Osteoblast (primary cell): ENCODE results near the gene LMOD3. TPM values are rescaled to one million over a fixed set of nuclear protein-coding genes. Genes with fewer than 3 reads are reported as not detected.
A peak's percentile ranks its signal among the peaks of the same experiment; 100 is the strongest.

Experiments used
- DNase-seq: peaks from one replicate; pipeline ENCODE4 v3.0.0; 2011; ENCODE audit warnings: low spot score, mixed read lengths; ENCODE audit not compliant: insufficient read length; ENCODE audit errors: missing footprints
- H2AFZ ChIP-seq: 2 replicates; pipeline ENCODE4 v1.6.0; 2011; ENCODE audit warnings: mild to moderate bottlenecking, low read length
- H3K27ac ChIP-seq: 2 replicates; pipeline ENCODE4 v1.5.1; 2011; ENCODE audit warnings: mild to moderate bottlenecking, low read depth, low read length, moderate library complexity
- H3K27me3 ChIP-seq: 2 replicates; pipeline ENCODE4 v1.6.0; 2012; ENCODE audit warnings: mild to moderate bottlenecking, control low read depth, inconsistent platforms, low read length, moderate library complexity; ENCODE audit not compliant: insufficient read depth
- H3K36me3 ChIP-seq: 2 replicates; pipeline ENCODE4 v1.5.1; 2011; ENCODE audit warnings: mild to moderate bottlenecking, low read length, control low read depth, moderate library complexity; ENCODE audit not compliant: insufficient read depth
- H3K4me1 ChIP-seq: 2 replicates; pipeline ENCODE4 v1.5.1; 2011; ENCODE audit warnings: mild to moderate bottlenecking, low read length, control low read depth, moderate library complexity; ENCODE audit not compliant: insufficient read depth
- H3K4me2 ChIP-seq: 2 replicates; pipeline ENCODE4 v1.6.0; 2011; ENCODE audit warnings: mild to moderate bottlenecking, low read length; ENCODE audit not compliant: insufficient read depth
- H3K4me3 ChIP-seq: fragments of 200-600 bp; sonication (generic); 3 replicates; pipeline ENCODE4 v1.5.1; 2012; ENCODE audit warnings: mild to moderate bottlenecking, low read length, inconsistent platforms; ENCODE audit not compliant: insufficient read depth
- H3K79me2 ChIP-seq: 2 replicates; pipeline ENCODE4 v1.6.0; 2012; ENCODE audit warnings: mild to moderate bottlenecking, low read length, control low read depth, inconsistent platforms; ENCODE audit not compliant: insufficient read depth
- H3K9me3 ChIP-seq: 2 replicates; pipeline ENCODE4 v1.5.1; 2011; ENCODE audit warnings: low read depth, low read length, control low read depth
- H4K20me1 ChIP-seq: 2 replicates; pipeline ENCODE4 v1.6.0; 2012; ENCODE audit warnings: mild to moderate bottlenecking, low read length, control low read depth; ENCODE audit not compliant: insufficient read depth
- CTCF ChIP-seq: IDR thresholded peaks from 2 replicates; pipeline ENCODE4 v1.5.1; 2011; ENCODE audit warnings: mild to moderate bottlenecking, low read depth, low read length, moderate library complexity; ENCODE audit errors: extremely low read depth
- total RNA-seq: library from RNA; depleted of rRNA; stranded (reverse); fragments of >200 nt; gene quantifications from 2 replicates; pipeline ENCODE4 v1.2.3, GENCODE V29; 2012

Gene LMOD3
- total RNA-seq, 1 donor = not detected

GRCh38 chr3:69105320-69105719 is 17.1 kb downstream of the LMOD3 start:
- Histone ChIP-seq H3K4me1 (peaks cover 22% of the 10 kb centered on the region), H3K79me2 (peaks cover 27% of the 10 kb centered on the region), H4K20me1 (peaks cover under 1% of the 10 kb centered on the region), H3K9me3 (no peaks in the 10 kb centered on the region), H3K4me2 (peak overlapping the region; percentile 7), H2AFZ (no peak overlapping the region), H3K27me3 (no peaks in the 10 kb centered on the region), H3K27ac (peak overlapping the region; percentile 45), H3K4me3 (no peak overlapping the region), H3K36me3 (peaks cover 30% of the 10 kb centered on the region)
- no peak for TF ChIP-seq CTCF
- DNase-seq = no peak

- Histone ChIP-seq H2AFZ (no peak overlapping the region), H3K79me2 (peaks cover 33% of the 10 kb centered on the region), H3K4me2 (no peak overlapping the region), H3K4me3 (no peak overlapping the region), H3K4me1 (peaks cover 22% of the 10 kb centered on the region), H3K36me3 (peaks cover 30% of the 10 kb centered on the region), H4K20me1 (peaks cover 4% of the 10 kb centered on the region), H3K27me3 (no peaks in the 10 kb centered on the region), H3K27ac (peak overlapping the region; percentile 45), H3K9me3 (no peaks in the 10 kb centered on the region)
- DNase-seq = no peak
- no peak for TF ChIP-seq CTCF
Observed at GRCh38 chr3:69104586-69104985, 17.8 kb downstream of the LMOD3 start.

- Histone ChIP-seq H3K4me3 (no peak overlapping the region), H3K27me3 (no peaks in the 10 kb centered on the region), H3K27ac (no peak overlapping the region), H3K9me3 (no peaks in the 10 kb centered on the region), H3K36me3 (peaks cover 30% of the 10 kb centered on the region), H3K4me2 (no peak overlapping the region), H4K20me1 (peaks cover 4% of the 10 kb centered on the region), H3K79me2 (peaks cover 45% of the 10 kb centered on the region), H2AFZ (no peak overlapping the region), H3K4me1 (peaks cover 22% of the 10 kb centered on the region)
- TF ChIP-seq CTCF = no peak
- DNase-seq = no peak
Observed at GRCh38 chr3:69103123-69103522, 19.3 kb downstream of the LMOD3 start.

GRCh38 chr3:69102384-69102783 is 20.0 kb downstream of the LMOD3 start:
- H3K79me2 ChIP-seq = peaks cover 49% of the 10 kb centered on the region

More at GRCh38 chr3:69102384-69102783, 20.0 kb downstream of the LMOD3 start:
- H3K27ac ChIP-seq = no peak overlapping the region
- H3K4me3 ChIP-seq = no peak overlapping the region
- no peak overlapping the region for H2AFZ ChIP-seq
- peaks cover 4% of the 10 kb centered on the region for H4K20me1 ChIP-seq
- peaks cover 30% of the 10 kb centered on the region for H3K36me3 ChIP-seq
- no peaks in the 10 kb centered on the region for H3K9me3 ChIP-seq
- H3K4me1 ChIP-seq = peaks cover 26% of the 10 kb centered on the region
- H3K4me2 ChIP-seq = no peak overlapping the region
- H3K27me3 ChIP-seq = no peaks in the 10 kb centered on the region
- TF ChIP-seq CTCF = no peak
- DNase-seq = no peak
